ENCODE data around the gene OPRM1.
"Not testable (repeated sequence)": the region's sequence is repeated elsewhere in the genome, so short reads cannot be mapped to it uniquely, and the experiment has no call there.

Gene OPRM1

DNA sequence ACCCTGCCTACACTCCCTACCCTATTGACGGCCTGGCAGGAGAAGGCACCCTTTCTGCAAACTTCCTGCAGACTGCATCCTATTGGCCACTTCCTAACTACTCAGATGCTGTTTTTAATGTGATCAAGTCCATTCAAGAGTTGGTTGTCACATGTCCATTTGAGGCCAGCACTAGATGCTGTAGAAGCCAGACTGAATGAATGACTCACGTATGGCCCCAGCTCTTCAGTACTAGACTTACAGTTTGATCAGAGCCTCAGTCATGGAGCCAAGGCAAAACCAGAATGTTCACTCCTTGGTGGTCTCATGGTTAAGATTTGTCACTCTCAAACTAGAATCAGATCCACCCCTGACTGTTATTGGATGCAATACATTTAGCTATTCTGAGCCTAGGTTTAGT lies 101.7 kb downstream of the OPRM1 start:
- DNase-seq (ENCODE audit: low read depth, low spot score): no peak

DNA sequence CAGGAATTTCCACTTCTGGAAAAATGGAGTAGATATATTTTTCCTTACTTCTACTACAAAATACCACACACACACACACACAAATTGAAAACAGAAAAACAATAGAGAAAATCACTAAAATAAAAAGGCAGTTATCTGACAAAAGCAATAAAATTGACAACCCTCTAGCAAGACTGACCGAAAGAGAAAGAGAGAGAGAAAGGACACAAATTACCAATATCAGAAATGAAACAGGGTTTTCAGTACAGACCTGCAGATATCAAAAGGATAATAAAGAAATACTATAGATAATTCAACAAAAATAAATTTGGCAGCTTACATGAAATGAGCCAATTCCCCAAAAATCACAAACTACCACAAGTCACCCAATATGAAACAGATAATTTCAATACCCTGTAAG lies 104.7 kb downstream of the OPRM1 start:
- no peak for DNase-seq (ENCODE audit: low read depth, low spot score)

DNA sequence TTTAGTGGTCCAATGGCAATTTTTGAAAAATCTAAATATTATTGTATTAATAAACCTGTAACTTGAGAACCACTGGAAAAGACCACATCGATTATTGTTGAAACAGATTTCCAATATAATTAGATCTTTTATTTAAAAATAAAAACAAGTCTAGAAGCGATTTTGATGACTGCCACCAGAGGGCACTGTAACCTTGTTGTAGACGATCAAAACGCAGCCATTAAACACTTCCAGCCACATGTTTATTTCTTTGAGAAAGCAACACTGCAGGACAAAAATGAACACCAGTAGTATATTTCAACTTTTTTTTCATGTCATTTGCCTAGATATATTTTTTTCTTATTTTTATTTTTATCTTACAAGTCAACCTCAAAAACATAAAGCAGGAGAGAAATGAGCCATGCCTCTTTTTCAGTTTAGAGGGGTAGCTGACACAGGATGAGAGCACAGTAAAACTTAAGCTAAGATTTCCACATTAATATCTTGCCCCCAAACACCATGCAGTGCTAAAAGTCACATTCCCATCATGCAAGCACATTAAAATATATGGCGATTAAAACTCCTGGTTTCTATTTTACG lies 115.4 kb downstream of the OPRM1 start:
- peak; percentile 65 for DNase-seq (ENCODE audit: low read depth, low spot score)

DNA sequence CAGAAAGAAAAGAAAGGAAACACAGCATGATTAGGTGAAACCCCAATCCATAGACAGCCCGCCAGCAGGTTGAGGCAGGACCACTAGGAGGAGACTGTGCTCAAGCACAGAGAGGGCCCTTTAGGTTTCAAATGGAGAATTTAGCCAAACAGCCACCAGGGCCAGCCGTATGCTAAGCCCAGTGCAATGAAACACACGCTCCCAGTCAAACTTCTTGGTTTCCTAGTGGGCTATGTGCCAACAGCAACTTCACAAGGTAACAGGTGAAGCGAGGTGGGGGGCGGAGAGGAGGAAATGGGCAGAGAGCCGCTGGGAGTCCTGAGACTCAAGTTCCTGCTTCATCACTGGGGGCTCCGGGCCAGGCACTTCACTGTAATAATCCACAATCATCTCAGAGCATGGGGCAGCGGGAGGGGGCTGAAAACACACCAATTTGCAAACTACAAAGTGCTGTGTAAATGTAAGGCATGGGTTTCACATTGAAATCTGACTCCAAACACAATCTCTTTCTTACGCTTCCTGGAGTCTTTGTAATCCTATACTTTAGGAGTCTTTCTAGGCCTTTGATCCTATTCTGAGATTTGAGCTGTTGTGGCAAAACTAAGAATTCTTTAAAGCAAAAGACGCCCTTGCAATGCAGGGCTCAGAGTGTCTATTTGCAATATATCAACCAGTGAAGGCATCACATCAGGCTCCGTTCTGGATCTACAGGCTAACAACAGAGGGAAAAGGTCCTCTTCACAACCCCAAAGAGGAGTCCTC lies 117.3 kb downstream of the OPRM1 start:
- DNase-seq (ENCODE audit: low read depth, low spot score): no peak

DNA sequence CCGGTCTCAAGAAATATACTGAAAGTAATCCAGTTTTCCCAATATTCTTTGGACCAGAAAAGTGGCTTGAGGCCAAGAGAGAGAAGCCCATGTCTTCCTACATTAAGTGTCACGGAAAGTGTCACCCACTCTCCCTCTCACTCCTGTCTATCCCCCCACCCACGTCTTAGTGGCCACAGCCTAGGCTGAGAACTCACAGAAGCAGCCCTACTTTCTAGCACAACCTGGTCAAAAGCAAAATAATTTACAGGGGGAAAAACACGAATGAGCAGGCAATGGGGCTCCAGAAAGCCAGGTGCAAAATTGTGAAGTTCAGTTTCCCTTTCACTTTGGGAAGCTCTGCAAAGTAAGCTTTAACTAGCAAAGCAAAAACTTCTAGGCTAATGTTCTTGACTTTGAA lies 118.0 kb downstream of the OPRM1 start:
- DNase-seq (ENCODE audit: low read depth, low spot score): no peak

DNA sequence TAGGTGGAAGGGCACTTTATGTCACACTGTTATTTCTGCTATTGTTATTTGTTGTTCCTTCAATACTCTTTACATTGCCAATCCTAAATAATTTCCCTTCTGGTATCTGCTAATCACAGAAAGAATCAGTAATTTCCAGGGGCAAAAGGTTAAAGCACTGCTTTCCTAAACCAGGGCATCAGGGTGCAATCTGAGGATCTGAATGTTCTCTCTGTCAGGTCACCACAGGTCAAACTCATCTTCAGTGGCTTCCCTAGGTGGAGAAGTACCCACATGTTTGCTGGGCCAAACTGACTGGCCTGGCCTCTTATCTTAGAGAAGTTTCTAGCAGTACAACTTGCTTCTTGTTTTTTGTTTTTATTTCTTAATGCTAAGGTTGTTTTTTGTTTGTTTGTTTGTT lies 118.7 kb downstream of the OPRM1 start:
- no peak for DNase-seq (ENCODE audit: low read depth, low spot score)

DNA sequence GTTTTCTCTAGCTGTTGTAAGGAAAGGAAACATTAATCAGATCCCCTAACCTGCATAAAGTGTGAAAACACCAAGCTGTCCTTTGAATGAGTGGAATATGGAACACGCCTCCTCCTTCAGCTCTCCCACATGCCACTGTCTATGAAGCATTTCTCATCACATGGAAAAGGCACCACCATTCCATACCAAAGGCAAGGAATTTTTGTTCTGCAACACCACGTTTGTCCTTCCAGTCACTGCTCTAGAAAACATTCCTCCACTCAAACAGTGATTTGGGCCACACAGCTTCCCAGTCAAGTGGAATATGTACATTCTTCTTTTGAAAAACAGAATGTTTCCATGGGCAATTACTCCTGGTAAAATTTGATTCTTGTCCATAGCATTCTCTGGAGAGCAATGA lies 120.1 kb downstream of the OPRM1 start:
- no peak for DNase-seq (ENCODE audit: low read depth, low spot score)

DNA sequence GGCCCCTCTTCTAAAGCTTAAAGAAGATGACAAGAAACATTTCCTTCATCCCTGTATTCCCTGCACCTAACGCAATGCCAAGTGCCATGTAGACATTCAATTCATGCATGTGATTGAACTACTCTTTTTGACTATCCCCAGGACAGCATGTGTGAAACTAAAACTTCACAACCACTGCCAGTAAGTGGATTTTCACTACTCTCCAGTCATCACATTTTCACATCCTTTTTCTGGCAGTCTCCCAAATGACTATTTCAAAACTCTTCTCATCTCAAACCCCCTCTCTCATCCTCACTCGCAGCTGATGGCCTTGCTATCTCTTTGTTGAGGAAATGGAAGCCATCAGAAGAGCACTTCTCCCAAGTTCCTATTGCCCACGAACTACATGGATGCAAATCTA lies 122.6 kb downstream of the OPRM1 start:
- no peak for DNase-seq (ENCODE audit: low read depth, low spot score)

DNA sequence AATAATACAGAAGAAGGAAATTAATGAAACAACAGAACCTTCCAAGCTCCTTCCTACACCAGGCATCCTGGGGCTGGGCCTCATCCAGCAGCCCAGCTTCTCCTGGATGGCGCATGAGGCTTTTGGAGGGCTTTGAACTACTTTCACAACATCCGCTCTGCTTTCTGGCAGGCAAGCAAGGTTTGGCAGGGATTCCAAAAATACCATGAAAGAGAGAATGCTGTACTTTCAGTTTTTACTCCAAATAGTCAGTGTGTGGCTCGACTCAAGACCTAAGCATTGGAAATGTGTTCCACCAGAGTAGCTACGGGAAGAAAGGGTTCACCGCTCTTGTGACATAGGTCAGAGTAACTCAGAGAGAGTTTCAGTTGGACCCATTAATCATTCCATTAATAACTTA lies 125.4 kb downstream of the OPRM1 start:
- peak; percentile 40 for DNase-seq (ENCODE audit: low read depth, low spot score)

DNA sequence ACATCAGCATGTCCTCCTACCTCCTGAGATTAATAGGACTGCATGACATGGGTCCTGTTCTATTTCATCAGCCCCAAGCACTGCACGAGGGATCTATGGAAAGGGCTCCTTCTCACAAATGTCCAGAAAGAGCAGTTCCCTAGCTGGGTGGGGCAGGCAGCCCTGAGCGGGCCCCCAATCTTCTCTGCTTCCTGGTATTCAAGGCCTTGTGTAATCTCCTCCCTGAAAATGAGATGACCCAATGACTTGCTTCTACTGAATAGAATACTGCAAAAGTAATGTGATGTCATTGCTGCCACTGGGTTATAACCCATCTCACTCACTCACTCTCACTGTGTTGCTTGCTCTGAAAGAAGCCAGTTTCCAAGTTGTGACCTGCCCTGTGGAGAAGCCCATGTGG lies 126.4 kb downstream of the OPRM1 start:
- no peak for DNase-seq (ENCODE audit: low read depth, low spot score)

DNA sequence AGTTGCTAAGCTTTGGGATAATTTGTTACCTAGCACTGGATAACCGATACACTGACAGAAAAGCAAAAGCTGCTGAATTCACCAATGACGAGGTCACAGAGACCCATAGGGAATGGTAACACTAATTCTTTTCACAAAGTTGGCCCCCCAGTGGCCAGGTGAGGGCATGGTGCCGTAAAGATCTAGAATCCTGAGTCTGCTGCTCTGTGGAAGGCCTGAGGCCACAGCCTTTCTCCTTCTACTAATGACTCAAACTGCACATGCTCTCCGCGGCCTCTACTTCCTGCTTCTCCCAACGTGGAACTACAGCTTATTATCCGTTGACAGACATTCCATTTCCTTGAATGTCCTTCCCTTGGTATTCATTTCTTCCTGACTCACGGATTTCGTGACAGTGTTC lies 127.1 kb downstream of the OPRM1 start:
- no peak for DNase-seq (ENCODE audit: low read depth, low spot score)

DNA sequence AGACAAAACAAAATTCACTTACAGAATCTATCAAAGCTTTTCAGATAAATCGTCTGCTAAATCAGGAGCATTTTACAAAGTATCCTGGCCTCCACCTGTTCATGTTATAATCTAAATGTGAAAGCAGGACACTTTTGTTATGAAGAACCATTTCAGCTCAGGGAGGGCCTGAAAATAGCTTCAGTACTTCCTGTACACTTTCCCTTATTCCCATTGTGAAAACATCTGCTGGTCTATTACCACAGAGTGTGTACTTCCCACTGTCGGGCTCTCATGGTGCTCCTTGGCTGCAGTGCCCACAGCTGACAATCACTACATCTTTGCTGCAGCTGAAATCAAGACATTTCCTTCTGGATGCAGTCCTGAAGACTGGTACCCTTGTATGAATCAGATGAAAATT lies 128.1 kb downstream of the OPRM1 start:
- DNase-seq (ENCODE audit: low read depth, low spot score): no peak

DNA sequence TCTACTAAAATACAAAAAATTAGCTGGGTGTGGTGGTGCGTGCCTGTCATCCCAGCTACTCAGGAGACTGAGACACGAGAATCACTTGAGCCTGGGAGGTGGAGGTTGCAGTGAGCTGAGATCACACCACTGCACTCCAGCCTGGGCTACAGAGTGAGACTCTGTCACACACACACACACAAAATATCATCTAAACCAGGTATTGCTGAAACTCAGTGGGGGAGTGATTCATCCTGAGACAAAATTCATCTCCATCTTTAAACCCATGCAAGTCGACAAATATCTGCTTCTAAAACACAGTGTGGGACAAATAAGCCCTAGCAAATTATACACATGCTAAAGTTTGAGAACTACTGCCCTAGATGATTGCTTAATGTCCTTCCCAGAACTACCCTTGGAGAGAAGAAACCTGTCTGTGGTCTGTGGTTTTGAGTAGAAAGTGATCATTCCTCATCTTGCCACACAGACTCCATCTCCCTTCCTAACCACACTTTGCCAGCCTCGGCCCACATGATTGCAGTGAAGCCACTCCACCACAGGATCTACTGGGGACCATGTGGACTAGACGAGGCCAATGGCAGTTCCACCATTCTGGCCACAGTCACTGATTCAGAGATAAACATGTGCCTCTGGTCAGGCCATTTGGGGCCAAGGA lies 130.3 kb downstream of the OPRM1 start:
- DNase-seq (ENCODE audit: low read depth, low spot score): no peak

DNA sequence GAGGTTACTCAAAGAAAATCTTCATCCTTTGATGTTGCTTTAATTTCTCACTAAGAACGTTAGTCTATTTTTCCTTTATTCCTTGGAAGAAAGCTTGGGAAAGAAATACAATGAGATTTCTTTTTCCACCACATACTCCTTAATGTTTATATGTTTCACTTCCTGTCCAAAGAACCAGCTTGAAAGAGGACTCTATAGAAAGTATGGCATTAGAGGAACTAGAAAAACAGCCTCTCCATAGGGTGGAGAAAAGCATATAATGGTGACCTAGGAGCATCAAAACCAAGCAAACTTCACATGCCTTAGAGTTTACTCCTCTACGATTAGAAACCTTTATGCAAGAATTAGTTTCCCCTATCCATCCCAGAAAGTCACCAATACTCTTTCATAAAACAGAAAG lies 131.1 kb downstream of the OPRM1 start:
- DNase-seq (ENCODE audit: low read depth, low spot score): no peak

DNA sequence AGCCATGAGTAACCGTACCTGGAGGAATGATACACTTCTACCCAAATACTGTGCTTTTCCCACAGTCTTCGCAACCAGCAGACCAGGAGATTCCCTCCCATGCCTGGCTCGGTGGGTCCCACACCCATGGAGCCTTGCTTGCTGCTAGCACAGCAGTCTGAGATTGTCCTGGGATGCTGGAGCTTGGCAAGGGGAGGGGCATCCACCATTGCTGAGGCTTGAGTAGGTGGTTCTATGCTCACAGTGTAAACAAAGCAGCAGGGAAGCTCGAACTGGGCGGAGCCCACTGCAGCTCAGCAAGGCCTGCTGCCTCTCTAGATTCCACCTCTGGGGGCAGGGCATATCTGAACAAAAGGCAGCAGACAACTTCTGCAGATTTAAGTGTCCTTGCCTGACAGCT lies 133.4 kb downstream of the OPRM1 start:
- not testable (repeated sequence) for DNase-seq (ENCODE audit: low read depth, low spot score)

DNA sequence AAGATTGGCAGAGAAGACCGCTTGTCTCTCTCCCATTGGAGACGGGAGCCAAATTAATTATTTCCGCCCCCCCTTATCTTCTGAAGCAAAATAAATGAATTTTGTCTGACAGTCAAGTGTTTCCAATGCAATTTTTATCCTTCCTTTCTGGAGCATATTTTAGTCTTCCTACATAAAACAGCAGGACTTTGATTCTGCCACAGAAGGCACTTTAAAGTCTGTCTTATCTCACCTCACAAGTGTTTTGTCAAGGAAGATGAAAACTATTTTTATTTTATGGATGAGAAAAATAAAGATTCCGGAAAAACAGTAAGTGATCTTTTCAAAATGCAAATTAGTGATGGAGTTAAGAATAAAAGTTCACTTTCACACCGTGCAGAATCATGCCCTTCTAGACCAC lies 140.4 kb downstream of the OPRM1 start:
- DNase-seq (ENCODE audit: low read depth, low spot score): no peak

DNA sequence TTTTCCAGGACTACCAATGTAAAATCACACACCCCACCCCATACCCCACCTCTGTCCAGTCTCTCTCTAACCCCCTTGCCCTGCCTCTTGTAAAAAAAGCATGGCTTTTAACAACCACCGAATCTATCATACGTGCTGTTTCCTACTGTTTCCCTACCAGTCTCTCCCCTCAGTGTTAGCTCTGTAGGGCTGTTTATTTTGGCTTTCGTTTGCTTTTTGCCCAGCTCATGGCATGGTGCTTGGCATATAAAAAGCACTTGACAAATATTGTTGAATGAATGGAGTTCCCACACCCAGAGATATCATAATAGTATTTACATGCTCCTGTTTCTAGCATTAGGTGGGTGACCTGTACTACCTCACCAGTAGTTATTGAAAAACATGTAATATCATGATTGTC lies 148.2 kb downstream of the OPRM1 start:
- DNase-seq (ENCODE audit: low read depth, low spot score): no peak

DNA sequence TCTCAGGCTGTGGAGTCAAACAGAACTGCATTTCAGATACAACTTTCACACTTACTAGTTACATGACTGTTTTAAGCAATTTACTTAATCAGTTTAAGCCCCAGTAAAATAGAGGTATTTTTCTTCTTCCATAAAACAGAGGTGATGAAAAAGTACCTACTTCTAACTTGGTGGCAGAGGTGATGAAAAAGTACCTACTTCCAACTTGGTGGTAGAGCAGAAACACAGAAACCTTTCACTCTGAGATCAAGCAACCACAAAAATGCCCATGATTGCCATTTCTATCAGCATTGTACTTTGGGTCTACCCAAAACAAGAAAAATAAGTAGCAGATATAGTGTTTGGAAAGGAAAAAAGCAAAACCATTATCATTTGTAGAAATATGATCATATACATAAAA lies 148.7 kb downstream of the OPRM1 start:
- no peak for DNase-seq (ENCODE audit: low read depth, low spot score)

DNA sequence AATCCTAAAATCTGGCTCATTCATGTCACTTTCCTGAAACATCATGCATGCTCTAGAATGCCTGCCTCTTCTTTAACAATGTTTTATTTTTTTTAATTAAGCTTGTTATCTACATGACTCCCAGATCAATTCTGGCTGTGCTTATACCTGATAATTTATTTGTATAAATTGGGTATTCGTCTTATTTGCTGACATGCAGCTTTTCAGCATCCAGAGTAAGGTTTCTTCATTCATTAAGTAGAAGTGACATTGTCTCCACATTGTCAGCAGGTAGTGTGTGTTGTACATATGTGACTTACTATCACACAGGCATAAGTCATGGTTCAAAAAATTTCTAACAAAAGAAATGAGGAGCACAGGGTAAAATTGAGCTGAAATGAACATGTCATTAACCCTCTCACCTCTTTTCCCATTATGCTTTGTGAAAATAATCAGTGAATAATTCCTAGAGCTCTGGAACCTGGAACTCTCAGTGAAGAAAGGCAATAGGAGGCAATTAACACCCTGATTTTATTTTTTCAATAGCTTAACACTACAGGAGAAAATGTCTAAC lies 157.4 kb downstream of the OPRM1 start:
- no peak for DNase-seq (ENCODE audit: low read depth, low spot score)

DNA sequence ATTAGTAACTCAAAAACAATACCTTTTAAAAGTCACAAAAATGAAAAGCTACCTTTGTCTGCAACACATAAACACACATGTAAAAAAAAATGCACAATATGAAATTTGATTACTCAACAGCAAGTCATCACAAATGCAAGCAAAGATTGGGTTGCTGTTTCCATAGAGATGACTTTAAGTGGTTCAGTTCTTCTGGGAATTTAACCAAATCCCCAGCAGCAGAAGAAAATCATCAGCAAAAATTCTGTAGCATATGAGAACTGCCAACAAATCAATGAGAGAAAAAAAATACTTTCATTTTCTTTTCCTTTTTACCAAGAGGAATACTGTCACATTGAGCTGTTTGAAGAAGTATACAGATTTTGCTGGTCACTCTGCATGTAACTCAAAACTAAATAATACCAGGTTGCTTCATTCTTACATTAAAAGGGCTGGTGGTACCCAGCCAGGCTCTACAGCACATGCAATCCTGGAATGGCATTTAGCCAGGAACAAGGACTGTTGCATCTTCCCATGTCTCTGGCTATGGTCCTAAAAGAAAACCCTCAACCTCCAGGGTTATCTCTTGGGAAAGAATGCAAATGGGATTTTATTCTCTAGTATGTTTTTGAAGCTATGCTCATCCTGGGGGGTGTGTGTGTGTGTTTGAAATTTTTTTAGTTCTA lies 158.3 kb downstream of the OPRM1 start:
- DNase-seq (ENCODE audit: low read depth, low spot score): peak; percentile 10

DNA sequence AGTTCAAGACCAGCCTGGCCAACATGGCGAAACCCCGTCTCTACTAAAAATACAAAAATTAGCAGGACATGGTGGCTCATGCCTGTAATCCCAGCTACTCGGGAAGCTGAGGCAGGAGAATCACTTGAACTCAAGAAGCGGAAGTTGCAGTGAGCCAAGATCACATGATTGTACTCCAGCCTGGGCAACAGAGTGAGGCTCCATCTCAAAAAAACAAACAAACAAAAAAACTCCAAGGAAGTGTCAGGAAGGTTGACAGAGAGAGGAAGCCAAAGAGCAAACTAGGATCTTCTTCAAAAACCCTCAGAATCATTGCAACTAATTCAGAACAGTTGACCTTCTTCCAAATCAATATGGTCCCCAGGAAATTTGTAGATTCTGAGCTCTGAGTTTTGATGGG lies 162.6 kb downstream of the OPRM1 start:
- not testable (repeated sequence) for DNase-seq (ENCODE audit: low read depth, low spot score)

DNA sequence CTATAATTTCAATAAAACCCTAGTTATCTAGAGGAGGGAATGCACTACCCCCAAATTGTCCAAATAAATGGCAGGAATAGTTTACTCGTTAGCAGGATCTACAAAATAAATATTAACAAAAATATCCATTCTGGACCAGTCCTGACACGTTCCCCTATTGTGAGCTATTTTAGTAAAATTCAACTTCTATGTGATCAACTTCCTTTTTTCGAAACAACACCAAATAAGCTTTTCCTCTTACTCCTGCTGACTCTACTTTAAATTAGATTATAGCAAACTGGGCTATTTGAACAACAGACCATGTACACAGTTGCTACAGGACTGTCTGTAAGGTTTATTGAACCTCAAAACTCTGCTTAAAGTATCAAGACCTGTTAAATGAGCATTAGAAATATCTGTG lies 163.3 kb downstream of the OPRM1 start:
- no peak for DNase-seq (ENCODE audit: low read depth, low spot score)
